ENCODE measurements around the gene CDH15.
"Not testable (repeated sequence)": the region's sequence is repeated elsewhere in the genome, so short reads cannot be mapped to it uniquely, and the experiment has no call there.

CDH15 gene

GRCh38 chr16:89172528-89173173, 1.1 kb downstream of the CDH15 start:
- peak in 1 of 14 donors; percentile 73 for DNase-seq

GRCh38 chr16:89173174-89173921, 1.8 kb downstream of the CDH15 start:
- peak in 1 of 14 donors; percentile 43 for DNase-seq

- no peak for DNase-seq
Measured at GRCh38 chr16:89174055-89174827, 2.7 kb downstream of the CDH15 start.

GRCh38 chr16:89174877-89175276, 3.3 kb downstream of the CDH15 start:
- no peak for DNase-seq

GRCh38 chr16:89175280-89176146, 4.0 kb downstream of the CDH15 start:
- DNase-seq = peak in 4 of 14 donors; percentile 18 to 99 (median 46)

- DNase-seq = no peak
Measured at GRCh38 chr16:89176147-89176690, 4.7 kb downstream of the CDH15 start.

GRCh38 chr16:89176717-89177116, 5.2 kb downstream of the CDH15 start:
- DNase-seq = no peak

GRCh38 chr16:89177501-89177900, 6.0 kb downstream of the CDH15 start:
- DNase-seq = no peak

GRCh38 chr16:89178453-89179147, 7.1 kb downstream of the CDH15 start:
- DNase-seq = no peak

GRCh38 chr16:89179148-89179484, 7.6 kb downstream of the CDH15 start:
- DNase-seq = no peak

GRCh38 chr16:89179656-89180315, 8.2 kb downstream of the CDH15 start:
- no peak for DNase-seq

GRCh38 chr16:89183463-89183862, 11.9 kb downstream of the CDH15 start:
- DNase-seq = no peak

GRCh38 chr16:89183975-89184676, 12.6 kb downstream of the CDH15 start:
- DNase-seq = peak in 1 of 14 donors; percentile 32

- no peak for DNase-seq
Measured at GRCh38 chr16:89184677-89184932, 13.1 kb downstream of the CDH15 start.

GRCh38 chr16:89184933-89185794, 13.6 kb downstream of the CDH15 start:
- DNase-seq = no peak

GRCh38 chr16:89185887-89186592, 14.5 kb downstream of the CDH15 start:
- DNase-seq = not testable (repeated sequence)

GRCh38 chr16:89186593-89187031, 15.1 kb downstream of the CDH15 start:
- DNase-seq = not testable (repeated sequence)

- DNase-seq = no peak
Measured at GRCh38 chr16:89187032-89187769, 15.7 kb downstream of the CDH15 start.
